GM19395 (cell line): ENCODE measurements around the gene SLC25A47.

Experiments used
- ATAC-seq: cut with Tn5 transposase; IDR thresholded peaks from one replicate; pipeline ENCODE4 v1.9.1; 2021; ENCODE audit warnings: mild to moderate bottlenecking, moderate library complexity; ENCODE audit not compliant: unreplicated experiment

Gene SLC25A47

GRCh38 chr14:100322138-100322957 lies 791 bp upstream of the SLC25A47 start:
- ATAC-seq = no peak

DNA sequence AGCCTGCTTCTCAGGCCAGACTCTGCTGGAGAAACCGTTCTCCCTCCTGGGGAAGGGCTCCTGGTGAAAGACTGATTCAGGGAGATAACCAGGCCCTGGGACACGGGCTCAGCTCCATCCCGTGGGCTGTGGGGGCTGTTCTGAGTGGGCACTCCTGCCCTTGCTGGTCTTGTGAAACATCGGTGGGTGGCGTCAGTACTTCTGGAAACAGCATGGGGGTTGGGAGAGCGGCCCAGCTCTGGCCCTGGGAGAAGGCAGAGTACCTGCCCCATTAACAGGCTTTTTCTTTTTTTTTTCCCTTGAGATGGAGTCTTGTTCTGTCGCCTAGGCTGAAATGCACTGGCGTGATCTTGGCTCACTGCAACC lies 786 bp downstream of the SLC25A47 start:
- no peak for ATAC-seq

DNA sequence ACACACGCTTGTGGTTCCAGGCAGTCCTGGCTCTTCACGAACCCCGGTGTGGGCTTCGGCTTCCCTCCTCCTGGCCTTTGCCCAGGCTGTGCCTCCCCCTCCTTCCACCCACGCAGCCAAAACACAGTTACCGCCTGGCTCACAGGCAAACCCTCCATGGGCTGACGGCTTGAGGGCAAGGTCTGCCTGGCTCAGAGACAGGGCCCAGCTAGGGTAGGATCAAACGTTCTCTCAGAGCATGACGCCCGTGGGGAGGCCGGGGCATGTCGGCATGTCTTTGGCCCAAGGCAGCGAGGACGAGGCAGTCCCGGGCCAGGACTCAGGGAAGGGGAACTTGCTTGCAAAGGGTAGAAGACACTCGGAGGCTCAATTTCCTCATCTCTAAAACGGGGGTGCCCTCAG lies 2.1 kb downstream of the SLC25A47 start:
- ATAC-seq = no peak

DNA sequence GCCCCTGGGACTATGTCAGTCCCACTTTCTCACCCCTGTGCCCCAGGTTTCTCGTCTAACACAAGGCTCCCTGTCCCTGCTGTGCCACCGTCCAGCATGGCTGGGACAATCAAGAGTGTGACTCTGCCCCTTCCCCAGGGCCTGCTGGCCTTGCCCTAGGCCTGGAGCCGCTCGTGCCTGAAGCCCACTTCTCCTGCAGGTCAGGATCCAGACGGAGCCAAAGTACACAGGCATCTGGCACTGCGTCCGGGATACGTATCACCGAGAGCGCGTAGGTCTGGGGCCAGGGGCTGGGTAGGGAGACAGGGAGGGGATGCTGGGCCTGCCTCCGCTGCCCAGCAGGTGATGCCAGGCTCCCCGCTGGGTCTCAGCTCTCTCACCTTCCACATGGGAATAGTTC lies 2.8 kb downstream of the SLC25A47 start:
- no peak for ATAC-seq

DNA sequence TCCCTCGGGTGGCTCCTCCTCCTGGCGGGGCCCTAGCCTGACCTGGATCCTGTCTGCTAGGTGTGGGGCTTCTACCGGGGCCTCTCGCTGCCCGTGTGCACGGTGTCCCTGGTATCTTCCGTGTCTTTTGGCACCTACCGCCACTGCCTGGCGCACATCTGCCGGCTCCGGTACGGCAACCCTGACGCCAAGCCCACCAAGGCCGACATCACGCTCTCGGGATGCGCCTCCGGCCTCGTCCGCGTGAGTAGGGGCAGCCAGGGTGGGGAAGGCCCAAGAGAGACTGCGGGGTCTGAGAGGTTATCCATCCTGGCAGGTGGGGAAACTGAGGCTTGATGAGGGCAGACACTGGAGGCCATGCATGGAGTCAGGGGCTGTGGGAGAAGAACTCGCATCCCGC lies 4.0 kb downstream of the SLC25A47 start:
- no peak for ATAC-seq

GRCh38 chr14:100328495-100329163 lies 5.5 kb downstream of the SLC25A47 start:
- ATAC-seq = no peak

- ATAC-seq = no peak
Measured at GRCh38 chr14:100329233-100330006, 6.3 kb downstream of the SLC25A47 start.

DNA sequence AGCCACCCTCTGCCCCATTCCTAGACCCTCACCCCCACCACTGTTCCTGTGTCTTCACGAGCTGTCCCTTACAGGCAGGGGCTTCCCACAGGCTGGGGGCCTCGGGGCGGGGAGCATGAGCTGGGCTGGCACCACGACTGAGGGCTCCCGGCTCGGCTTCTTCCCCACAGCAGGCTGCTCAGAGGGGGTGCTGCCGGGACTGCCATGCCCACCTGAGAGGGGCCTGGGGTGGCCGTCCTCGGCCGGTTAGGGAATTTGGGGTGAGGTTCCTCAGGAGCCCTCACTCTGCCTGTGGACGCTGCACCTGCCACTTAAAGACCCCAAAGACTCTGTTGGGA lies 6.8 kb downstream of the SLC25A47 start:
- ATAC-seq = no peak

GRCh38 chr14:100330388-100330931 lies 7.3 kb downstream of the SLC25A47 start:
- no peak for ATAC-seq

- no peak for ATAC-seq
Measured at GRCh38 chr14:100332071-100332639, 9.0 kb downstream of the SLC25A47 start.

GRCh38 chr14:100332797-100333196 lies 9.7 kb downstream of the SLC25A47 start:
- ATAC-seq = peak; percentile 47

- ATAC-seq = no peak
Measured at GRCh38 chr14:100333311-100333710, 10.2 kb downstream of the SLC25A47 start.

DNA sequence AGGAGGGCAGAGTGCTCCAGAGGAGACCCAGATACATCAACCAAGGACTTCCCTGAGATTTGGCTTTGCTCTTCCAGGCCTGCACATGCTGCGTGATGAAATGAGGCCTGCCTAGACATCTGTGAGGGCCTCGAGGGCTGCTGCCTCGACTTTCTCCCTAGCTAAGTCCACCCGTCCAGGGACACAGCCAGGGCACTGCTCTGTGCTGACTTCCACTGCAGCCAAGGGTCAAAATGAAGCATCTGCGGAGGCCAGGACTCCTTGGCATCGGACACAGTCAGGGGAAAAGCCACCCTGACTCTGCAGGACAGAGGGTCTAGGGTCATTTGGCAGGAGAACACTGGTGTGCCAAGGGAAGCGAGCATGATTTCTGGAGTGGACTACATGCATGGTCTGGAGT lies 10.7 kb downstream of the SLC25A47 start:
- ATAC-seq = no peak

- ATAC-seq = no peak
Measured at GRCh38 chr14:100334904-100335303, 11.8 kb downstream of the SLC25A47 start.

DNA sequence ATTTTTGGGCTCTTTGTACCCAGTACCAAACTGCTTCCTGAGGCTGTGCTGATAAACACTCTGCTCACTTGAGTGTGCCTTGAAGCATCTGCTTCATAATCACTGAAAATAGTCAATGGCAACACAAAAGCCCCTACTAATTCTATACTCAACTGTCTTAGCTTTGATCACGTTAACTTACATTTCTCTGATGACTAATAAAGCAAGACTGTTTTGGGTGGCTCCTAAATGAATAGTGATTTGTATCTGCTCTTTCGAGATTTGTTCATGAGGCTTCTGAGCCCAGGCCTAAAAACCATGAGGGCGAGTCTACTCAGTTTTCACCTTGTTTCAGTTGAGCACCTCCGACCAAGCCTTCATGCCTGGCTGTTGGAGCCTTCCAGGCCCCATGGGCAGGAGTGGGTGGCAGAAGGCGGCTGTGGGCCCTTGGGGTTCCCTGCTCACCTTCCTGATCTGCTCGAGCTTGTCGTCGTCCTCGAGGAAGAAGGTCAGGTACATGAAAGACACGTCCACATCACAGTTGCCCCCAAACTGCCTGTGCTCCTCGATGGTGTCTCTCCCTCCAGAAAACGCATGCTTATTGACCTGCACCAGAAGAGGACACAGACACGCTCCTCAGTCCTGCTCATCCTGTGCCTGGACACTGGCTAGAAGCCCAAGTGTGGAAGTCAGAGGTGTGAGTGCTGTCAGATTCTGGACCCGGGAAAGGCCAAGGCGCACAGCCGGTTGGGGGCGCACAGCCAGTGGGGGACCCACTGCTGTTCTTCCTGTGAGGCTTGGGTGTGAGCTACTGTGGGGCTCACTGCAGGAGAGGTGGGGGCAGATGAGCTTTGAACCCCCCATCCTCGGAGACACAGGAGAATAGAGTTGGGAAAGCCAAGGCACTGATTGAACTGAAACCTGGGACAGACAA lies 13.7 kb downstream of the SLC25A47 start:
- ATAC-seq = no peak

- ATAC-seq = no peak
Measured at GRCh38 chr14:100339766-100340422, 16.8 kb downstream of the SLC25A47 start.

DNA sequence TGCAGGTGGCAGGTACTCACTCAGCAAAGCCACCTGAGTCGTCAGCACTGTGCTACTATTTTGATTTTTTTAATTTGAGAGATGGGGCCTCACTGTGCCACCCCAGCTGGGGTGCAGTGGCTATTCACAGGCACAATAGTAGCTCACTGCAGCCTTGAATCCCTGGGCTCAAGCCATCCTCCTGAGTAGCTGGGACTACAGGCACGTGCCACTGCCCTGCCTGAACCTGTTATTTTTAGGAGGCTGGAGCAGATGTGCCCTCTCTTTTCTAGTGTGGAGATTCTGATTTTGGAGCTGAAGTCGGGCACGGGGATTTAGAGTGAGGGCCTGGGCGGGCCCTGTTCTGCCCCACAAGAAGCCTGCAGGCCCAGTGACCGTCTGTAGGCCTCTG lies 17.3 kb downstream of the SLC25A47 start:
- no peak for ATAC-seq

- ATAC-seq = peak; percentile 50
Measured at GRCh38 chr14:100341301-100342031, 18.3 kb downstream of the SLC25A47 start.

- ATAC-seq = no peak
Measured at GRCh38 chr14:100342195-100342594, 19.1 kb downstream of the SLC25A47 start.
